GM23338 (cell line): ENCODE data around the gene RAB31. TPM values are rescaled to one million over a fixed set of nuclear protein-coding genes. Genes with fewer than 3 reads are reported as not detected.

Source experiments
- ATAC-seq: fragments of 200-7000 bp; cut with Tn5 transposase; 3 replicates; pipeline ENCODE4 v1.9.1; 2020
- DNase-seq: peaks from one replicate; pipeline ENCODE4 v3.0.0-alpha.2; 2015; ENCODE audit warnings: low spot score
- H2AFZ ChIP-seq: fragments of 200-600 bp; sonication (generic); 2 replicates; pipeline ENCODE4 v1.8.0; 2016; ENCODE audit warnings: antibody characterized with exemption, mild to moderate bottlenecking, moderate library complexity
- H3F3A ChIP-seq: fragments of 200-600 bp; sonication (generic); replicated peaks from 2 replicates; pipeline ENCODE4 v1.8.0; 2017; ENCODE audit warnings: antibody characterized with exemption, mixed run types, low read depth
- H3K27ac ChIP-seq: fragments of 200-600 bp; sonication (generic); 2 replicates; pipeline ENCODE4 v1.6.1; 2016; ENCODE audit warnings: low read depth
- H3K27me3 ChIP-seq: fragments of 200-600 bp; sonication (generic); 2 replicates; pipeline ENCODE4 v1.8.0; 2016; ENCODE audit warnings: mild to moderate bottlenecking, mixed run types, moderate library complexity; ENCODE audit not compliant: insufficient read depth
- H3K36me3 ChIP-seq: fragments of 200-600 bp; sonication (generic); 2 replicates; pipeline ENCODE4 v1.8.0; 2016; ENCODE audit warnings: mild to moderate bottlenecking; ENCODE audit not compliant: insufficient read depth
- H3K4me1 ChIP-seq: fragments of 200-600 bp; sonication (generic); 2 replicates; pipeline ENCODE4 v1.8.0; 2016; ENCODE audit warnings: mild to moderate bottlenecking, moderate library complexity; ENCODE audit not compliant: insufficient read depth
- H3K4me2 ChIP-seq: fragments of 200-600 bp; sonication (generic); 2 replicates; pipeline ENCODE4 v1.7.1; 2017; ENCODE audit warnings: mixed run types
- H3K4me3 ChIP-seq: fragments of 200-600 bp; sonication (generic); 2 replicates; pipeline ENCODE4 v1.6.1; 2016; ENCODE audit warnings: mixed run types
- H3K79me2 ChIP-seq: fragments of 200-600 bp; sonication (generic); replicated peaks from 2 replicates; pipeline ENCODE4 v1.8.0; 2017; ENCODE audit warnings: mild to moderate bottlenecking; ENCODE audit not compliant: insufficient read depth
- H3K9me2 ChIP-seq: fragments of 200-600 bp; sonication (generic); 2 replicates; pipeline ENCODE4 v1.8.0; 2017; ENCODE audit not compliant: insufficient read depth
- H4K20me1 ChIP-seq: fragments of 200-600 bp; sonication (generic); replicated peaks from 2 replicates; pipeline ENCODE4 v1.8.0; 2017; ENCODE audit warnings: mild to moderate bottlenecking; ENCODE audit not compliant: insufficient read depth
- H3K27ac Mint-ChIP-seq: 2 replicates; pipeline ENCODE4 v1.8.0; 2020; ENCODE audit warnings: inconsistent platforms, mild to moderate bottlenecking, moderate library complexity, mixed read lengths
- H3K27me3 Mint-ChIP-seq: 3 replicates; pipeline ENCODE4 v1.8.0; 2022; ENCODE audit warnings: low read depth, mild to moderate bottlenecking, moderate library complexity, mixed read lengths, inconsistent platforms; ENCODE audit not compliant: insufficient read depth, poor library complexity
- H3K36me3 Mint-ChIP-seq: 3 replicates; pipeline ENCODE4 v1.8.0; 2021; ENCODE audit warnings: low read depth, mild to moderate bottlenecking, inconsistent platforms, moderate library complexity, mixed read lengths
- H3K4me1 Mint-ChIP-seq: 3 replicates; pipeline ENCODE4 v1.8.0; 2020; ENCODE audit warnings: mild to moderate bottlenecking, inconsistent platforms, mixed read lengths
- H3K4me3 Mint-ChIP-seq: 3 replicates; pipeline ENCODE4 v1.8.0; 2021; ENCODE audit warnings: moderate library complexity, mild to moderate bottlenecking, inconsistent platforms, mixed read lengths
- H3K9me3 Mint-ChIP-seq: 3 replicates; pipeline ENCODE4 v1.8.0; 2020; ENCODE audit warnings: moderate library complexity, mild to moderate bottlenecking, inconsistent platforms, mixed read lengths
- CREB1 ChIP-seq: fragments of 250-450 bp; sonication (Bioruptor Pico); IDR thresholded peaks from 2 replicates; pipeline ENCODE4 v1.5.0; 2020; ENCODE audit warnings: low read depth, mild to moderate bottlenecking, moderate library complexity
- EZH2 ChIP-seq: fragments of 200-600 bp; sonication (generic); IDR thresholded peaks from one replicate; pipeline ENCODE4 v1.8.0; 2017; ENCODE audit warnings: antibody characterized with exemption, mild to moderate bottlenecking, low read depth; ENCODE audit not compliant: unreplicated experiment
- EZH2phosphoT487 ChIP-seq: fragments of 200-600 bp; sonication (generic); IDR thresholded peaks from one replicate; pipeline ENCODE4 v1.8.1; 2018; ENCODE audit warnings: antibody characterized with exemption; ENCODE audit not compliant: unreplicated experiment
- JUNB ChIP-seq: IDR thresholded peaks from one replicate; pipeline ENCODE4 v1.6.1; 2016; ENCODE audit warnings: antibody characterized with exemption; ENCODE audit not compliant: unreplicated experiment
- NANOG ChIP-seq: IDR thresholded peaks from 2 replicates; pipeline ENCODE4 v1.6.1; 2016; ENCODE audit warnings: antibody characterized with exemption, borderline replicate concordance
- POLR2AphosphoS5 ChIP-seq: IDR thresholded peaks from 2 replicates; pipeline ENCODE4 v1.6.1; 2016; ENCODE audit warnings: antibody characterized with exemption, low read depth
- STAT1 ChIP-seq: IDR thresholded peaks from one replicate; pipeline ENCODE4 v1.6.1; 2016; ENCODE audit warnings: antibody characterized with exemption; ENCODE audit not compliant: unreplicated experiment
- ZNF114 ChIP-seq: fragments of 250-450 bp; sonication (Bioruptor Pico); IDR thresholded peaks from 2 replicates; pipeline ENCODE4 v1.5.0; 2020; ENCODE audit warnings: mild to moderate bottlenecking, moderate library complexity
- ZNF331 ChIP-seq: fragments of 250-450 bp; sonication (Bioruptor Pico); IDR thresholded peaks from 2 replicates; pipeline ENCODE4 v1.5.0; 2020; ENCODE audit warnings: low read depth, mild to moderate bottlenecking, moderate library complexity
- polyA plus RNA-seq: library from polyadenylated mRNA; unstranded; fragments of >200 nt; fragmentation: Nextera tagmentation; extraction: Ambion mirVana; gene quantifications from 2 replicates; pipeline ENCODE4 v1.2.1, GENCODE V29; 2016
- total RNA-seq: library from RNA; depleted of rRNA; stranded (reverse); fragments of >200 nt; shearing (Covaris generic); gene quantifications from 2 replicates; pipeline ENCODE4 v1.2.3, GENCODE V29; 2014
- TF ChIP-seq, protein P1 (sequence below): fragments of 250-450 bp; sonication (Bioruptor Pico); IDR thresholded peaks from 2 replicates; pipeline ENCODE4 v1.5.0; 2020; ENCODE audit warnings: mild to moderate bottlenecking, moderate library complexity
- TF ChIP-seq, protein P2 (sequence below), 2 experiments: fragments of 200-600 bp in 1 of 2; sonication (generic) in 1 of 2; conservative IDR thresholded peaks; 2 replicates each; pipeline versions ENCODE4 v1.5.1 to v1.6.1; 2016 to 2017; ENCODE audit warnings: antibody characterized with exemption in 2 of 2, low read depth in 2 of 2, mild to moderate bottlenecking in 2 of 2, moderate library complexity in 1 of 2
- TF ChIP-seq, protein P3 (sequence below): IDR thresholded peaks from 2 replicates; pipeline ENCODE4 v1.6.1; 2016; ENCODE audit warnings: antibody characterized with exemption

The RAB31 gene
- total and polyA plus RNA-seq, 2 experiments from 2014 or later: 33.8 to 46.1 TPM

DNA sequence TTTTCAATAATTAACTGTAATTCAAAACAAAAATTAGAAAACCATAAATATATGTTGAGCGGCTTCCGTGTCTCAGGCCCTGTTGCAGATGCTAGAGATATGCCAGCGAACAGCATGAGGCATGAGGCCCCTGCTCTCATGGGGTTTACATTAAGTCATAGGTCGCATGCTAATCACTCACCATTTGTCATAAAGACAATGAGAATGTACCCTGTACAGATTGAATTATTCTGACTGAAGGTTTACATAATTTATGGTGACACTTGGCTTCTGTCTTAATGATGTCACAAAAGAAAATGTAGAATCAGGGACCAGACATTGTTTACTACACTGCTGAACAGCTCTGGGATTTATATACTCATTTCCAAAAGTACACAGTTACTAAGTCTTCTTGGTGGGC lies 199.8 kb downstream of the RAB31 start:
- no peak for DNase-seq
- no peaks in the 10 kb centered on the region; the same call in 2 of the 3 replicates for H3K4me1 Mint-ChIP-seq

DNA sequence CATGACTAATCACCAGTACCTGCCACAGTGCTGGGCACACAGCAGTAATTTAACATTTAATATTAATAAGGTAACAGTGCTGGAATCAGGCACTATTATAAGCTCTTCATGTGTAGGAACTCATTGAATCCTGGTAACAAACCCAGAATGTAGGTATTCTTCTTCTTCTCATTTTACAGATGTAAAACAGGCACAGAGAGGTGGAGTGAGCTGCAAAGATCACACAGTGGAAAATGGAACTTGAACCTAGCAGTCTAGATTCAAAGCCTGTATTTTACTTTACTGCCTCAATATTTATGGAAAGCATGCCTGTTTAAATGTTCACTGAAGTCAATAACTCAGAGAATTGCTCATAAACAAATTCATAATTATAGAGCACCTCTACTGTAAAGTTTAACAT lies 202.0 kb downstream of the RAB31 start:
- DNase-seq: no peak
- Mint-ChIP-seq H3K4me1 (peaks cover under 1% of the 10 kb centered on the region), H3K4me3 (no peak overlapping the region), H3K9me3 (no peaks in the 10 kb centered on the region), H3K36me3 (peaks cover 1% of the 10 kb centered on the region; the same call in 1 of the 3 replicates), H3K27me3 (peaks cover 3% of the 10 kb centered on the region), H3K27ac (no peak overlapping the region)
- ATAC-seq: no peak
- Histone ChIP-seq H4K20me1 (peaks cover under 1% of the 10 kb centered on the region; the same call in 1 of the 2 replicates), H3K9me2 (no peaks in the 10 kb centered on the region), H3K4me3 (no peak overlapping the region), H3K36me3 (no peaks in the 10 kb centered on the region), H3K4me2 (no peak overlapping the region), H3F3A (no peaks in the 10 kb centered on the region), H2AFZ (no peak overlapping the region), H3K4me1 (peaks cover 4% of the 10 kb centered on the region; the same call in 1 of the 2 replicates), H3K79me2 (peaks cover 4% of the 10 kb centered on the region), H3K27me3 (no peaks in the 10 kb centered on the region), H3K27ac (no peak overlapping the region)
- no peak for TF ChIP-seq STAT1
- TF ChIP-seq EZH2: no peak
- TF ChIP-seq CREB1: no peak
- no peak for TF ChIP-seq ZNF114 (CRISPR knock-in tag)
- no peak for TF ChIP-seq ZNF331
- TF ChIP-seq EZH2phosphoT487: no peak
- TF ChIP-seq JUNB: no peak
- TF ChIP-seq, protein P1, sequence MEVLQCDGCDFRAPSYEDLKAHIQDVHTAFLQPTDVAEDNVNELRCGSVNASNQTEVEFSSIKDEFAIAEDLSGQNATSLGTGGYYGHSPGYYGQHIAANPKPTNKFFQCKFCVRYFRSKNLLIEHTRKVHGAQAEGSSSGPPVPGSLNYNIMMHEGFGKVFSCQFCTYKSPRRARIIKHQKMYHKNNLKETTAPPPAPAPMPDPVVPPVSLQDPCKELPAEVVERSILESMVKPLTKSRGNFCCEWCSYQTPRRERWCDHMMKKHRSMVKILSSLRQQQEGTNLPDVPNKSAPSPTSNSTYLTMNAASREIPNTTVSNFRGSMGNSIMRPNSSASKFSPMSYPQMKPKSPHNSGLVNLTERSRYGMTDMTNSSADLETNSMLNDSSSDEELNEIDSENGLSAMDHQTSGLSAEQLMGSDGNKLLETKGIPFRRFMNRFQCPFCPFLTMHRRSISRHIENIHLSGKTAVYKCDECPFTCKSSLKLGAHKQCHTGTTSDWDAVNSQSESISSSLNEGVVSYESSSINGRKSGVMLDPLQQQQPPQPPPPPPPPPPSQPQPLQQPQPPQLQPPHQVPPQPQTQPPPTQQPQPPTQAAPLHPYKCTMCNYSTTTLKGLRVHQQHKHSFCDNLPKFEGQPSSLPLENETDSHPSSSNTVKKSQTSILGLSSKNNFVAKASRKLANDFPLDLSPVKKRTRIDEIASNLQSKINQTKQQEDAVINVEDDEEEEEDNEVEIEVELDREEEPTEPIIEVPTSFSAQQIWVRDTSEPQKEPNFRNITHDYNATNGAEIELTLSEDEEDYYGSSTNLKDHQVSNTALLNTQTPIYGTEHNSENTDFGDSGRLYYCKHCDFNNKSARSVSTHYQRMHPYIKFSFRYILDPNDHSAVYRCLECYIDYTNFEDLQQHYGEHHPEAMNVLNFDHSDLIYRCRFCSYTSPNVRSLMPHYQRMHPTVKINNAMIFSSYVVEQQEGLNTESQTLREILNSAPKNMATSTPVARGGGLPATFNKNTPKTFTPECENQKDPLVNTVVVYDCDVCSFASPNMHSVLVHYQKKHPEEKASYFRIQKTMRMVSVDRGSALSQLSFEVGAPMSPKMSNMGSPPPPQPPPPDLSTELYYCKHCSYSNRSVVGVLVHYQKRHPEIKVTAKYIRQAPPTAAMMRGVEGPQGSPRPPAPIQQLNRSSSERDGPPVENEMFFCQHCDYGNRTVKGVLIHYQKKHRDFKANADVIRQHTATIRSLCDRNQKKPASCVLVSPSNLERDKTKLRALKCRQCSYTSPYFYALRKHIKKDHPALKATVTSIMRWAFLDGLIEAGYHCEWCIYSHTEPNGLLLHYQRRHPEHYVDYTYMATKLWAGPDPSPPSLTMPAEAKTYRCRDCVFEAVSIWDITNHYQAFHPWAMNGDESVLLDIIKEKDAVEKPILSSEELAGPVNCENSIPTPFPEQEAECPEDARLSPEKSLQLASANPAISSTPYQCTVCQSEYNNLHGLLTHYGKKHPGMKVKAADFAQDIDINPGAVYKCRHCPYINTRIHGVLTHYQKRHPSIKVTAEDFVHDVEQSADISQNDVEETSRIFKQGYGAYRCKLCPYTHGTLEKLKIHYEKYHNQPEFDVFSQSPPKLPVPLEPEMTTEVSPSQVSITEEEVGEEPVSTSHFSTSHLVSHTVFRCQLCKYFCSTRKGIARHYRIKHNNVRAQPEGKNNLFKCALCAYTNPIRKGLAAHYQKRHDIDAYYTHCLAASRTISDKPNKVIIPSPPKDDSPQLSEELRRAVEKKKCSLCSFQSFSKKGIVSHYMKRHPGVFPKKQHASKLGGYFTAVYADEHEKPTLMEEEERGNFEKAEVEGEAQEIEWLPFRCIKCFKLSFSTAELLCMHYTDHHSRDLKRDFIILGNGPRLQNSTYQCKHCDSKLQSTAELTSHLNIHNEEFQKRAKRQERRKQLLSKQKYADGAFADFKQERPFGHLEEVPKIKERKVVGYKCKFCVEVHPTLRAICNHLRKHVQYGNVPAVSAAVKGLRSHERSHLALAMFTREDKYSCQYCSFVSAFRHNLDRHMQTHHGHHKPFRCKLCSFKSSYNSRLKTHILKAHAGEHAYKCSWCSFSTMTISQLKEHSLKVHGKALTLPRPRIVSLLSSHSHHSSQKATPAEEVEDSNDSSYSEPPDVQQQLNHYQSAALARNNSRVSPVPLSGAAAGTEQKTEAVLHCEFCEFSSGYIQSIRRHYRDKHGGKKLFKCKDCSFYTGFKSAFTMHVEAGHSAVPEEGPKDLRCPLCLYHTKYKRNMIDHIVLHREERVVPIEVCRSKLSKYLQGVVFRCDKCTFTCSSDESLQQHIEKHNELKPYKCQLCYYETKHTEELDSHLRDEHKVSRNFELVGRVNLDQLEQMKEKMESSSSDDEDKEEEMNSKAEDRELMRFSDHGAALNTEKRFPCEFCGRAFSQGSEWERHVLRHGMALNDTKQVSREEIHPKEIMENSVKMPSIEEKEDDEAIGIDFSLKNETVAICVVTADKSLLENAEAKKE (CRISPR knock-in tag): no peak
- no peak for TF ChIP-seq POLR2AphosphoS5
- TF ChIP-seq, protein P2, sequence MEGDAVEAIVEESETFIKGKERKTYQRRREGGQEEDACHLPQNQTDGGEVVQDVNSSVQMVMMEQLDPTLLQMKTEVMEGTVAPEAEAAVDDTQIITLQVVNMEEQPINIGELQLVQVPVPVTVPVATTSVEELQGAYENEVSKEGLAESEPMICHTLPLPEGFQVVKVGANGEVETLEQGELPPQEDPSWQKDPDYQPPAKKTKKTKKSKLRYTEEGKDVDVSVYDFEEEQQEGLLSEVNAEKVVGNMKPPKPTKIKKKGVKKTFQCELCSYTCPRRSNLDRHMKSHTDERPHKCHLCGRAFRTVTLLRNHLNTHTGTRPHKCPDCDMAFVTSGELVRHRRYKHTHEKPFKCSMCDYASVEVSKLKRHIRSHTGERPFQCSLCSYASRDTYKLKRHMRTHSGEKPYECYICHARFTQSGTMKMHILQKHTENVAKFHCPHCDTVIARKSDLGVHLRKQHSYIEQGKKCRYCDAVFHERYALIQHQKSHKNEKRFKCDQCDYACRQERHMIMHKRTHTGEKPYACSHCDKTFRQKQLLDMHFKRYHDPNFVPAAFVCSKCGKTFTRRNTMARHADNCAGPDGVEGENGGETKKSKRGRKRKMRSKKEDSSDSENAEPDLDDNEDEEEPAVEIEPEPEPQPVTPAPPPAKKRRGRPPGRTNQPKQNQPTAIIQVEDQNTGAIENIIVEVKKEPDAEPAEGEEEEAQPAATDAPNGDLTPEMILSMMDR (conservative IDR thresholded peaks at IDR 0.05; ENCODE audit: low read depth in 2 of 2): no peak
- TF ChIP-seq, protein P3, sequence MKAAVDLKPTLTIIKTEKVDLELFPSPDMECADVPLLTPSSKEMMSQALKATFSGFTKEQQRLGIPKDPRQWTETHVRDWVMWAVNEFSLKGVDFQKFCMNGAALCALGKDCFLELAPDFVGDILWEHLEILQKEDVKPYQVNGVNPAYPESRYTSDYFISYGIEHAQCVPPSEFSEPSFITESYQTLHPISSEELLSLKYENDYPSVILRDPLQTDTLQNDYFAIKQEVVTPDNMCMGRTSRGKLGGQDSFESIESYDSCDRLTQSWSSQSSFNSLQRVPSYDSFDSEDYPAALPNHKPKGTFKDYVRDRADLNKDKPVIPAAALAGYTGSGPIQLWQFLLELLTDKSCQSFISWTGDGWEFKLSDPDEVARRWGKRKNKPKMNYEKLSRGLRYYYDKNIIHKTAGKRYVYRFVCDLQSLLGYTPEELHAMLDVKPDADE: no peak
- no peak for TF ChIP-seq NANOG

More for the DNA sequence above, 199.8 kb downstream of the RAB31 start:
- Histone ChIP-seq H3K9me2 (no peaks in the 10 kb centered on the region), H3K4me2 (no peak overlapping the region), H3K36me3 (no peaks in the 10 kb centered on the region), H3K4me1 (peaks cover 2% of the 10 kb centered on the region; the same call in 1 of the 2 replicates), H2AFZ (no peak overlapping the region), H3K27ac (no peak overlapping the region), H4K20me1 (no peaks in the 10 kb centered on the region), H3K79me2 (no peaks in the 10 kb centered on the region), H3K27me3 (no peaks in the 10 kb centered on the region), H3F3A (no peaks in the 10 kb centered on the region), H3K4me3 (no peak overlapping the region)
- peaks cover 3% of the 10 kb centered on the region for H3K27me3 Mint-ChIP-seq
- no peak for ATAC-seq
- H3K4me3 Mint-ChIP-seq: no peak overlapping the region
- H3K36me3 Mint-ChIP-seq: no peaks in the 10 kb centered on the region
- H3K9me3 Mint-ChIP-seq: no peaks in the 10 kb centered on the region
- TF ChIP-seq NANOG: no peak
- H3K27ac Mint-ChIP-seq: no peak overlapping the region
